IPS-11a (cell line): ENCODE measurements around the gene CNGA2.

Experiments
- H3K4me3 ChIP-seq: one replicate; pipeline ENCODE4 v1.5.1; 2013; ENCODE audit warnings: low read depth, low read length, control low read depth

Gene CNGA2

DNA sequence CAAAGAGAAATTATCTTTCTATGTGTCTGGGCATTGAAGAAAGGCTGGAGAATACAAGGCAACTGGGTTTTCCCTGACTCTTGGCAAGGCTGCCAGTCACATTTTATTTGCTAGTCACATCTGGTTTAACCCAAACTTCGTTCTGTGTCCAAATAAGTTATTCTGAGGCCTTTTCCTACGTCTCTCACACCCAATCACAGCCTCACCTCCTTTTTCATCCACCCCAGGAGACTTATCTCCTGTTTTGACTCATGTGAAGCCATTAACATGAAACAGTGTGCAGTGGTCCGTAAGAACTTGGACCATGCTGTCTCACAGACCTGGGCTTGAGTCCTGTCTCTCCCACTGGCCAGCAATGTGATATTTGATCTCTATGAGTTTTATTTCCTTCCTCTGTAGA, 59.3 kb downstream of the CNGA2 start:
- no peak overlapping the region for H3K4me3 ChIP-seq
